Esophagus muscularis mucosa (tissue), 3 donors: ENCODE results near the gene CTDSPL2.

ENCODE experiments used
- POLR2A ChIP-seq: fragments of 450-650 bp; IDR thresholded peaks from one replicate; pipeline ENCODE4 v1.6.1; 2017; ENCODE audit warnings: antibody characterized with exemption, moderate library complexity, mild to moderate bottlenecking, low read depth
- POLR2AphosphoS5 ChIP-seq, 2 donors: sonication (generic); formaldehyde crosslinking; IDR thresholded peaks; one replicate each; pipeline ENCODE4 v1.6.1; 2017; ENCODE audit warnings: antibody characterized with exemption in 2 of 2
- TF ChIP-seq, protein P1 (sequence below), 3 experiments: fragments of 200-600 bp in 2 of 3; fragments of 450-650 bp in 1 of 3; sonication (generic) in 2 of 3; IDR thresholded peaks; one replicate each; pipeline ENCODE4 v1.5.1; 2017 to 2019; ENCODE audit warnings: antibody characterized with exemption in 3 of 3, mild to moderate bottlenecking in 2 of 3, moderate library complexity in 1 of 3

DNA sequence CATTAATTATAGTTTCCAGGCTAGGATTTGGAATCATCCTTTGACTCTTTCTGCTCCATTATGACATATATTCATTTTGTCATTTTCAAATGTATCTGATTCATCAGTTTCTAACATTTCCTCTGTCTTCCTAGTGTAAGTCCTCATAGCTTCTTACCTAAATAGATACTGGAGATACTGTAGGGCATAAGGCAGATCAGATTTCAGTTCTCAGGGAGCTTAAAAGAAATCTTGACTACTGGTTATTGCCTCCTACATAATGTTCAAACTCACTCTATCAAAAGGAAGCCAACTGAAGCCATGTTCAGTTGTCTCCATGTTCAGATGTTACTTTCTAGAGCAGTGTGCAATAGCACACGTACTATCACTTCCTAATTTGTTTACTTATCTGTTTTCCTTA is 29.6 kb upstream of the CTDSPL2 start:
- TF ChIP-seq, protein P1, sequence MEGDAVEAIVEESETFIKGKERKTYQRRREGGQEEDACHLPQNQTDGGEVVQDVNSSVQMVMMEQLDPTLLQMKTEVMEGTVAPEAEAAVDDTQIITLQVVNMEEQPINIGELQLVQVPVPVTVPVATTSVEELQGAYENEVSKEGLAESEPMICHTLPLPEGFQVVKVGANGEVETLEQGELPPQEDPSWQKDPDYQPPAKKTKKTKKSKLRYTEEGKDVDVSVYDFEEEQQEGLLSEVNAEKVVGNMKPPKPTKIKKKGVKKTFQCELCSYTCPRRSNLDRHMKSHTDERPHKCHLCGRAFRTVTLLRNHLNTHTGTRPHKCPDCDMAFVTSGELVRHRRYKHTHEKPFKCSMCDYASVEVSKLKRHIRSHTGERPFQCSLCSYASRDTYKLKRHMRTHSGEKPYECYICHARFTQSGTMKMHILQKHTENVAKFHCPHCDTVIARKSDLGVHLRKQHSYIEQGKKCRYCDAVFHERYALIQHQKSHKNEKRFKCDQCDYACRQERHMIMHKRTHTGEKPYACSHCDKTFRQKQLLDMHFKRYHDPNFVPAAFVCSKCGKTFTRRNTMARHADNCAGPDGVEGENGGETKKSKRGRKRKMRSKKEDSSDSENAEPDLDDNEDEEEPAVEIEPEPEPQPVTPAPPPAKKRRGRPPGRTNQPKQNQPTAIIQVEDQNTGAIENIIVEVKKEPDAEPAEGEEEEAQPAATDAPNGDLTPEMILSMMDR (IDR thresholded peaks at IDR 0.05) = no peak
- TF ChIP-seq POLR2A = no peak
- TF ChIP-seq POLR2AphosphoS5 (IDR thresholded peaks at IDR 0.05) = no peak
